Peyer's patch (tissue), 4 donors: Measurements from ENCODE around the gene OR6B2.

ENCODE experiments used
- POLR2A ChIP-seq, 2 donors: fragments of 450-650 bp; IDR thresholded peaks; one replicate each; pipeline ENCODE4 v1.5.1; 2017; ENCODE audit warnings: antibody characterized with exemption in 2 of 2, mild to moderate bottlenecking in 2 of 2, moderate library complexity in 2 of 2
- TF ChIP-seq, protein P1 (sequence below), 6 experiments: fragments of 450-650 bp in 4 of 6; fragments of 200-600 bp in 2 of 6; sonication (generic) in 1 of 6; IDR thresholded peaks; one replicate each; pipeline ENCODE4 v1.5.1; 2017 to 2019; ENCODE audit warnings: antibody characterized with exemption in 6 of 6, mild to moderate bottlenecking in 3 of 6, moderate library complexity in 1 of 6

DNA sequence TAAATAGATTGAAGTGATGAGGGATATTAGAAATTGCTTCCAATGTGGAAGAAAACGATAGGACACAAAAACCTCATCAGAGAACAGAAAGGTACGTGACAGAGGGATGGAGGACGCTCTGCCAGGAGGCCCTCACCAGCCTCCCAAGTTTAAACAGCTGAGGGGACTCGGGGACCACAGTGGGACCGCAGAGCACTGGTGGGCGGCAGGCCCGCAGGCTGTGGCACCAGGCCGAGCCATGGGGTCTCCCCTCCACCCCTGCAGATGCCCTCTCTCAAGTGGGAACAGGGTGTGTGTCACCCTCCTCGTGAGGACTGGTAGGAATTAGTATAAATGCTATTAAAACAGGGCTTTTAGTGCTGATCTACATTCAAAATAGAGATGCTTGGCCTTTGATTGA is 15.9 kb downstream of the OR6B2 start:
- TF ChIP-seq, protein P1, sequence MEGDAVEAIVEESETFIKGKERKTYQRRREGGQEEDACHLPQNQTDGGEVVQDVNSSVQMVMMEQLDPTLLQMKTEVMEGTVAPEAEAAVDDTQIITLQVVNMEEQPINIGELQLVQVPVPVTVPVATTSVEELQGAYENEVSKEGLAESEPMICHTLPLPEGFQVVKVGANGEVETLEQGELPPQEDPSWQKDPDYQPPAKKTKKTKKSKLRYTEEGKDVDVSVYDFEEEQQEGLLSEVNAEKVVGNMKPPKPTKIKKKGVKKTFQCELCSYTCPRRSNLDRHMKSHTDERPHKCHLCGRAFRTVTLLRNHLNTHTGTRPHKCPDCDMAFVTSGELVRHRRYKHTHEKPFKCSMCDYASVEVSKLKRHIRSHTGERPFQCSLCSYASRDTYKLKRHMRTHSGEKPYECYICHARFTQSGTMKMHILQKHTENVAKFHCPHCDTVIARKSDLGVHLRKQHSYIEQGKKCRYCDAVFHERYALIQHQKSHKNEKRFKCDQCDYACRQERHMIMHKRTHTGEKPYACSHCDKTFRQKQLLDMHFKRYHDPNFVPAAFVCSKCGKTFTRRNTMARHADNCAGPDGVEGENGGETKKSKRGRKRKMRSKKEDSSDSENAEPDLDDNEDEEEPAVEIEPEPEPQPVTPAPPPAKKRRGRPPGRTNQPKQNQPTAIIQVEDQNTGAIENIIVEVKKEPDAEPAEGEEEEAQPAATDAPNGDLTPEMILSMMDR (IDR thresholded peaks at IDR 0.05) = no peak
- no peak for TF ChIP-seq POLR2A (IDR thresholded peaks at IDR 0.05)
